Thoracic aorta (tissue), 2 donors: ENCODE data around the gene LRRC8E. TPM values are rescaled to one million over a fixed set of nuclear protein-coding genes. Genes with fewer than 3 reads are reported as not detected.

Experiments used
- ATAC-seq: fragments of 150-250 bp; one replicate; pipeline ENCODE4 v1.8.0; 2017; ENCODE audit warnings: low read depth; ENCODE audit not compliant: insufficient number of reproducible peaks, low FRiP score
- DNase-seq: peaks from one replicate; pipeline ENCODE4 v3.0.0-alpha.2; 2020; ENCODE audit warnings: low spot score
- H3K27ac ChIP-seq, 2 donors: fragments of 200-600 bp; sonication (generic); 1 replicate in 1 of 2; 2 replicates in 1 of 2; pipeline ENCODE4 v1.5.1; 2016; ENCODE audit warnings: mild to moderate bottlenecking in 2 of 2, moderate library complexity in 2 of 2
- H3K27me3 ChIP-seq: fragments of 200-600 bp; sonication (generic); replicated peaks from 2 replicates; pipeline ENCODE4 v1.6.0; 2016; ENCODE audit warnings: mild to moderate bottlenecking; ENCODE audit not compliant: insufficient read depth
- H3K36me3 ChIP-seq: fragments of 200-600 bp; sonication (generic); one replicate; pipeline ENCODE4 v1.5.1; 2016
- H3K4me1 ChIP-seq, 2 donors: fragments of 200-600 bp; sonication (generic); 1 replicate in 1 of 2; 2 replicates in 1 of 2; pipeline versions ENCODE4 v1.5.1 to v1.6.0; 2016; ENCODE audit warnings: low read depth in 2 of 2, mild to moderate bottlenecking in 1 of 2; ENCODE audit not compliant: control insufficient read depth in 1 of 2
- H3K4me3 ChIP-seq: fragments of 200-600 bp; sonication (generic); 2 replicates; pipeline ENCODE4 v1.5.1; 2016; ENCODE audit warnings: mild to moderate bottlenecking
- H3K9me3 ChIP-seq: fragments of 200-600 bp; sonication (generic); 2 replicates; pipeline ENCODE4 v1.5.1; 2016
- CTCF ChIP-seq: fragments of 200-600 bp; sonication (generic); IDR thresholded peaks from one replicate; pipeline ENCODE4 v1.5.1; 2019; ENCODE audit warnings: antibody characterized with exemption
- total RNA-seq, 2 donors: library from RNA; depleted of rRNA; stranded (reverse); fragments of >200 nt; gene quantifications; one replicate each; pipeline versions ENCODE4 v1.1.0 to v1.2.3, GENCODE V29; 2016

Gene LRRC8E
- total RNA-seq, 2 donors from 2014 or later, result 0.14 TPM; not detected in 1

GRCh38 chr19:7911508-7912143 lies 23.3 kb downstream of the LRRC8E start:
- TF ChIP-seq CTCF, result no peak
- H3K4me1 ChIP-seq, result peaks cover 9 to 19% of the 10 kb centered on the region in 2 donors
- no peaks in the 10 kb centered on the region for H3K27me3 ChIP-seq
- no peak overlapping the region for H3K4me3 ChIP-seq
- no peak overlapping the region for H3K27ac ChIP-seq
- DNase-seq (no peak), ATAC-seq (no peak)
- H3K36me3 ChIP-seq, result peaks cover 34% of the 10 kb centered on the region
- H3K9me3 ChIP-seq, result no peaks in the 10 kb centered on the region

DNA sequence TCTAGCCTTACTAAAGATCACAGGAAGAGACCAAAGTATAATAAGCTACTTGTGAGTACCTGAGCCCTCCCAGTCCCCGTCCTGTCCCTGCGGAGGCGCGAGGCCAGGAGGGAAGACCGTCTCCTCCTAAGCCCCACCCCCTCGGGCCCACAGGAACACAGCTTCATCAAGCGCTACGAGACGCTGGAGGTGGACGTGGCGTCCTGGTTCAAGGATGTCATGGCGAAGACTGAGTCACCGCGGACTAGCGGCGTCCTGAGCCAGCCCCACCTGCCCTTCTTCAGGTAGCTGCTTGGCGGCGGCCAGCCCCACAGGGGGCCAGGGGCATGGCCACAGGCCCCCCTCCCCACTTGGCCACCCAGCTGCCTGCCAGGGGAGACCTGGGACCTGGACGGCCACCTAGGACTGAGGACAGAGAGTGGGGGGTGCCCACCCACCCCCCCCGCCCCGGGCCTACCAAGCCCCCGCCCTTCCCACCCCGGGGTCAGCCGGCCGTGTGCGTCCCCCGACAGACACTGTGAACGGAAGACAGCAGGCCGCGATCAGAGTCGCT lies 23.9 kb downstream of the LRRC8E start:
- no peak for TF ChIP-seq CTCF
- Histone ChIP-seq H3K27me3 (no peaks in the 10 kb centered on the region), H3K36me3 (peaks cover 34% of the 10 kb centered on the region), H3K4me1 (peaks cover 9 to 20% of the 10 kb centered on the region in 2 donors), H3K27ac (no peak overlapping the region), H3K4me3 (no peak overlapping the region), H3K9me3 (no peaks in the 10 kb centered on the region)
- ATAC-seq, result no peak
- no peak for DNase-seq

- peaks cover 11 to 22% of the 10 kb centered on the region in 2 donors for H3K4me1 ChIP-seq
- H3K27me3 ChIP-seq, result no peaks in the 10 kb centered on the region
- no peak for ATAC-seq
- no peaks in the 10 kb centered on the region for H3K9me3 ChIP-seq
- H3K36me3 ChIP-seq, result peaks cover 34% of the 10 kb centered on the region
- no peak overlapping the region for H3K4me3 ChIP-seq
- TF ChIP-seq CTCF, result no peak
- DNase-seq, result no peak
- H3K27ac ChIP-seq, result no peak overlapping the region
Observed at GRCh38 chr19:7912697-7913564, 24.6 kb downstream of the LRRC8E start.

DNA sequence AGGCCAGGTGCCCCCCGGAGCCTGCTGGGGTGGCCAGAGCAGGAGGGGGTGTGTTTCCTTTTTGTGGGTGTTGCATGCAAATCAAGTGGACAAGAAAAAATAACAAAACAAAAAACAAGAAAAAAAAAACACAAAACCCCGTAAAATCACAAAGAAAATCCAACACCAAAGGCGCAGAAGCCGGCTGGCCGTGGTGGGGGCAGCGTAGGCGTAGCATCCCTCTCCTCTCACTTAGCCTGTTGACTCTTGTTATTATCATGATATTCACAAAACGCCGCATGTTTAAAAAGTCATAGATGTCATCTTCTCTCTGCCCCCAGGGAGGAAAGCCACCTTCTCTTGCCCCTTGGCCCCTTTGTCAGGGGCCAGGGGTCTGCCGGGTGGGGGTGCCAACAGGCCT lies 25.3 kb downstream of the LRRC8E start:
- Histone ChIP-seq H3K4me1 (peaks cover 14 to 29% of the 10 kb centered on the region in 2 donors), H3K9me3 (no peaks in the 10 kb centered on the region), H3K36me3 (peaks cover 34% of the 10 kb centered on the region), H3K27me3 (no peaks in the 10 kb centered on the region), H3K27ac (no peak overlapping the region), H3K4me3 (no peak overlapping the region)
- DNase-seq, result no peak
- ATAC-seq, result no peak
- no peak for TF ChIP-seq CTCF

DNA sequence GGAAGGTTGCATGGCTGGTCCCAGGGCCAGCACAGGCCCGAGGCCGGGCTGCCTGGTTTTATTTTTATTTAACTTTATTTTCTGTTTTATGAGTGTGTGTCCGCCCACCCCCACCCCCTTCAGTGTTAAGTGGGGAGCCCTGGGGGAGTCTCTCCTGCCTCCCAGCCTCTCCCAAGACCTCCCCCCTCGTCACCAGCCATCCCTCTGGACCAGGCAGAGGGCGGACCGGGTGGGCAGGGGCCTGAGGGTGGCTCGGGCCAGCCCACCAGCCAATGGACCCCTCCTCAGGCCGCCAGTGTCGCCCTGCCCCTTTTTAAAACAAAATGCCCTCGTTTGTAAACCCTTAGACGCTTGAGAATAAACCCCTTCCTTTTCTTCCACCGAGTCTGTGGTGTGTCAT lies 25.8 kb downstream of the LRRC8E start:
- Histone ChIP-seq H3K9me3 (no peaks in the 10 kb centered on the region), H3K36me3 (peaks cover 34% of the 10 kb centered on the region), H3K27ac (no peak overlapping the region), H3K4me1 (peaks cover 14 to 32% of the 10 kb centered on the region in 2 donors), H3K27me3 (no peaks in the 10 kb centered on the region), H3K4me3 (no peak overlapping the region)
- ATAC-seq (no peak), DNase-seq (no peak)
- TF ChIP-seq CTCF, result no peak
